HG03159 (cell line): ENCODE results near the gene PTPN22.
"Not testable (repeated sequence)": the region's sequence is repeated elsewhere in the genome, so short reads cannot be mapped to it uniquely, and the experiment has no call there.

Source experiments
- ATAC-seq: cut with Tn5 transposase; IDR thresholded peaks from one replicate; pipeline ENCODE4 v1.9.1; 2021; ENCODE audit warnings: mild to moderate bottlenecking, moderate library complexity; ENCODE audit not compliant: unreplicated experiment

Gene PTPN22

GRCh38 chr1:113852694-113853093 lies 18.8 kb downstream of the PTPN22 start:
- ATAC-seq: not testable (repeated sequence)

- ATAC-seq: no peak
These were observed 21.2 kb downstream of the PTPN22 start for GRCh38 chr1:113850127-113850796.

- ATAC-seq: no peak
These were observed 22.4 kb downstream of the PTPN22 start for GRCh38 chr1:113849072-113849471.

GRCh38 chr1:113846391-113847035 lies 25.0 kb downstream of the PTPN22 start:
- no peak for ATAC-seq

GRCh38 chr1:113836534-113836933 lies 35.0 kb downstream of the PTPN22 start:
- ATAC-seq: no peak

- no peak for ATAC-seq
These were observed 35.7 kb downstream of the PTPN22 start for GRCh38 chr1:113835686-113836290.

- no peak for ATAC-seq
These were observed 36.8 kb downstream of the PTPN22 start for GRCh38 chr1:113834716-113835115.

GRCh38 chr1:113830039-113830438 lies 41.5 kb downstream of the PTPN22 start:
- no peak for ATAC-seq

GRCh38 chr1:113821916-113822315 lies 49.6 kb downstream of the PTPN22 start:
- ATAC-seq: no peak

- no peak for ATAC-seq
These were observed 52.9 kb downstream of the PTPN22 start for GRCh38 chr1:113818578-113818977.

- ATAC-seq: no peak
These were observed 58.3 kb downstream of the PTPN22 start for GRCh38 chr1:113813218-113813617.

GRCh38 chr1:113812661-113813135 lies 58.8 kb downstream of the PTPN22 start:
- ATAC-seq: no peak

GRCh38 chr1:113811888-113812660 lies 59.4 kb downstream of the PTPN22 start, which contains the start of gene RSBN1:
Gene RSBN1 (minus strand): TSS chr1:113812476. CDS start chr1:113812412, 64 bp downstream.
- peak; percentile 89 for ATAC-seq

GRCh38 chr1:113811156-113811887 lies 60.2 kb downstream of the PTPN22 start:
- peak; percentile 27 for ATAC-seq

- no peak for ATAC-seq
These were observed 61.6 kb downstream of the PTPN22 start for GRCh38 chr1:113809670-113810602.

- no peak for ATAC-seq
These were observed 62.9 kb downstream of the PTPN22 start for GRCh38 chr1:113808450-113809195.

- no peak for ATAC-seq
These were observed 65.9 kb downstream of the PTPN22 start for GRCh38 chr1:113805639-113806038.

- ATAC-seq: no peak
These were observed 66.3 kb downstream of the PTPN22 start for GRCh38 chr1:113805256-113805531.
